ENCODE data around the gene XRCC2. TPM values are rescaled to one million over a fixed set of nuclear protein-coding genes. Genes with fewer than 3 reads are reported as not detected.

The XRCC2 gene
- total and polyA plus RNA-seq, 2 of the 4 experiments (the other 2 are of a cell fraction): 2.2 to 3.6 TPM

GRCh38 chr7:152624228-152624627 lies 51.7 kb downstream of the XRCC2 start:
- H3K4ac ChIP-seq (ENCODE audit: low read depth, low read length): no peak overlapping the region
- H4K8ac ChIP-seq (ENCODE audit: low read depth in 2 of 2, low read length in 2 of 2): no peak overlapping the region
- no peak overlapping the region for H3K23ac ChIP-seq (ENCODE audit: low read depth, low read length)
- H3K27ac ChIP-seq (ENCODE audit: insufficient read depth, low read length): no peak overlapping the region
- no peak overlapping the region for H3K4me3 ChIP-seq (ENCODE audit: insufficient read depth, low read depth, low read length)
- no peak overlapping the region for H2BK120ac ChIP-seq (ENCODE audit: low read depth, low read length)
- no peaks in the 10 kb centered on the region for H4K20me1 ChIP-seq (ENCODE audit: insufficient read depth, low read length)
- TF ChIP-seq RAD21 (IDR thresholded peaks at IDR 0.05; ENCODE audit: low read length) (no peak), MAFK (IDR thresholded peaks at IDR 0.05; ENCODE audit: low read depth, low read length) (no peak), POLR2A (IDR thresholded peaks at IDR 0.05; ENCODE audit: low read depth, low read length) (no peak), CHD1 (IDR thresholded peaks at IDR 0.05; ENCODE audit: low read depth, low read length) (no peak), CTCF (conservative IDR thresholded peaks at IDR 0.05; ENCODE audit: low read depth, low read length) (no peak)
- TF ChIP-seq, protein P1, sequence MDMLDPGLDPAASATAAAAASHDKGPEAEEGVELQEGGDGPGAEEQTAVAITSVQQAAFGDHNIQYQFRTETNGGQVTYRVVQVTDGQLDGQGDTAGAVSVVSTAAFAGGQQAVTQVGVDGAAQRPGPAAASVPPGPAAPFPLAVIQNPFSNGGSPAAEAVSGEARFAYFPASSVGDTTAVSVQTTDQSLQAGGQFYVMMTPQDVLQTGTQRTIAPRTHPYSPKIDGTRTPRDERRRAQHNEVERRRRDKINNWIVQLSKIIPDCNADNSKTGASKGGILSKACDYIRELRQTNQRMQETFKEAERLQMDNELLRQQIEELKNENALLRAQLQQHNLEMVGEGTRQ (IDR thresholded peaks at IDR 0.05; ENCODE audit: low read depth, low read length): no peak
- intact Hi-C loops (cut with micrococcal nuclease) (no loop called here), in situ Hi-C loops (cut with MboI; ENCODE audit: low sequenced_read_pairs) (no loop called here), dilution Hi-C loops (cut with HindIII; ENCODE audit: low sequenced_read_pairs, unreplicated experiment) (no loop called here)
- no peaks in the 10 kb centered on the region for H3K4me1 ChIP-seq (ENCODE audit: control insufficient read depth, insufficient read depth, low read length)
- no peak overlapping the region for H2AK5ac ChIP-seq (ENCODE audit: low read depth, low read length)
- H2AK9ac ChIP-seq (replicated peaks; ENCODE audit: low read depth, low read length, poor library complexity): no peak overlapping the region
- H3K9me1 ChIP-seq (ENCODE audit: insufficient read depth, low read length): no peaks in the 10 kb centered on the region
- DNase-seq (no peak), ATAC-seq (ENCODE audit: low read depth) (no peak)
- CTCF ChIA-PET: no interaction called here
- H2BK15ac ChIP-seq (ENCODE audit: low read depth, low read length): no peak overlapping the region
- no peak overlapping the region for H4K5ac ChIP-seq (ENCODE audit: low read depth, low read length)
- WGBS, 2 experiments (ENCODE audit: extremely low coverage in 2 of 2, insufficient read length in 1 of 2): 83% methylated on average over 1 of the region's 5 CpGs; no CpG with 5 or more reads in 1 of the 2 experiments
- H3K18ac ChIP-seq (ENCODE audit: low read depth, low read length): no peak overlapping the region
- POLR2A ChIA-PET (ENCODE audit: unreplicated experiment): no interaction called here
- H3K9me3 ChIP-seq (ENCODE audit: control insufficient read depth, insufficient read depth, low read length): no peaks in the 10 kb centered on the region
- H4K91ac ChIP-seq (ENCODE audit: insufficient read depth, low read depth, low read length): no peak overlapping the region
- no TSS peak for BruUV-seq (replicated peaks)
- H3K14ac ChIP-seq (replicated peaks; ENCODE audit: low read depth, low read length): no peak overlapping the region
- H2AFZ ChIP-seq (replicated peaks; ENCODE audit: low read length, poor library complexity): no peak overlapping the region
- H3K27me3 ChIP-seq (ENCODE audit: control insufficient read depth, insufficient read depth, low read length): no peaks in the 10 kb centered on the region
- no peak overlapping the region for H3K4me2 ChIP-seq (ENCODE audit: low read depth, low read length)
- H3K79me1 ChIP-seq (ENCODE audit: low read depth in 1 of 2, low read length in 2 of 2): no peaks in the 10 kb centered on the region
- no peaks in the 10 kb centered on the region for H3K36me3 ChIP-seq (ENCODE audit: control insufficient read depth, insufficient read depth, low read length)
- H3K9ac ChIP-seq (ENCODE audit: low read depth, low read length): no peak overlapping the region
- no peak overlapping the region for H2BK20ac ChIP-seq (ENCODE audit: low read depth, low read length)
- H3K56ac ChIP-seq (ENCODE audit: extremely low read depth, insufficient read depth, low read length): no peak overlapping the region
- no peak overlapping the region for H2BK5ac ChIP-seq (ENCODE audit: low read depth, low read length, poor library complexity, severe bottlenecking)

Data from IMR-90 (cell line).